ENCODE data around the gene SEL1L2.

DNA sequence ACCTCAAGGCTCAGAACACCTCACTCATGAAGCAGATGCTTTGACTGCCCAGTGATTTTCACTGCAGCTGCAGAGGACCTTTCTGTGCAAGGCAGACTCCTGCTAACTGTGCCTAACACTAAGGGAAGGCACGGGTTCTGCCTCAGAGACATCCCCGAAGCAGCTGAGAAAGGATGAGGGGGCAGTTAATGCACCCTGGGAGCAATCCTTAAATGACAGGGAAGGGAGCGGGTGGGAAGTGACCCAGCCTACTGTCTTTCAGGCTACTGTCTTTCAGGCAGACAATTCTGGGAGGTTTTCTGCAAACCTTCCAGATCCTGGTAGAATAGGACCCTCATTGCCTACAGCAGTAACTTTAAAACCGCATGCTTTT is 150.3 kb downstream of the SEL1L2 start:
- no peak for TF ChIP-seq HNRNPLL (IDR thresholded peaks at IDR 0.05; ENCODE audit: low read depth, low read length, poor library complexity, severe bottlenecking)
- TF ChIP-seq ZKSCAN3 (CRISPR knock-in tag; IDR thresholded peaks at IDR 0.05) = no peak
- TF ChIP-seq, protein P1, sequence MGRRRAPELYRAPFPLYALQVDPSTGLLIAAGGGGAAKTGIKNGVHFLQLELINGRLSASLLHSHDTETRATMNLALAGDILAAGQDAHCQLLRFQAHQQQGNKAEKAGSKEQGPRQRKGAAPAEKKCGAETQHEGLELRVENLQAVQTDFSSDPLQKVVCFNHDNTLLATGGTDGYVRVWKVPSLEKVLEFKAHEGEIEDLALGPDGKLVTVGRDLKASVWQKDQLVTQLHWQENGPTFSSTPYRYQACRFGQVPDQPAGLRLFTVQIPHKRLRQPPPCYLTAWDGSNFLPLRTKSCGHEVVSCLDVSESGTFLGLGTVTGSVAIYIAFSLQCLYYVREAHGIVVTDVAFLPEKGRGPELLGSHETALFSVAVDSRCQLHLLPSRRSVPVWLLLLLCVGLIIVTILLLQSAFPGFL (CRISPR knock-in tag; IDR thresholded peaks at IDR 0.05) = no peak
- TF ChIP-seq, protein P2, sequence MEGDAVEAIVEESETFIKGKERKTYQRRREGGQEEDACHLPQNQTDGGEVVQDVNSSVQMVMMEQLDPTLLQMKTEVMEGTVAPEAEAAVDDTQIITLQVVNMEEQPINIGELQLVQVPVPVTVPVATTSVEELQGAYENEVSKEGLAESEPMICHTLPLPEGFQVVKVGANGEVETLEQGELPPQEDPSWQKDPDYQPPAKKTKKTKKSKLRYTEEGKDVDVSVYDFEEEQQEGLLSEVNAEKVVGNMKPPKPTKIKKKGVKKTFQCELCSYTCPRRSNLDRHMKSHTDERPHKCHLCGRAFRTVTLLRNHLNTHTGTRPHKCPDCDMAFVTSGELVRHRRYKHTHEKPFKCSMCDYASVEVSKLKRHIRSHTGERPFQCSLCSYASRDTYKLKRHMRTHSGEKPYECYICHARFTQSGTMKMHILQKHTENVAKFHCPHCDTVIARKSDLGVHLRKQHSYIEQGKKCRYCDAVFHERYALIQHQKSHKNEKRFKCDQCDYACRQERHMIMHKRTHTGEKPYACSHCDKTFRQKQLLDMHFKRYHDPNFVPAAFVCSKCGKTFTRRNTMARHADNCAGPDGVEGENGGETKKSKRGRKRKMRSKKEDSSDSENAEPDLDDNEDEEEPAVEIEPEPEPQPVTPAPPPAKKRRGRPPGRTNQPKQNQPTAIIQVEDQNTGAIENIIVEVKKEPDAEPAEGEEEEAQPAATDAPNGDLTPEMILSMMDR (IDR thresholded peaks at IDR 0.05 in 2 of 3, conservative IDR thresholded peaks at IDR 0.05 in 1 of 3; ENCODE audit: insufficient read depth in 2 of 3, low read depth in 1 of 3, low read length in 3 of 3) = no peak
- TF ChIP-seq ZNF232 (CRISPR knock-in tag; IDR thresholded peaks at IDR 0.05) = no peak
- no peak for TF ChIP-seq POLR2AphosphoS2 (IDR thresholded peaks at IDR 0.05; ENCODE audit: low read length)
- TF ChIP-seq RUNX1 (IDR thresholded peaks at IDR 0.05; ENCODE audit: low read depth) = no peak
- TF ChIP-seq, protein P3, sequence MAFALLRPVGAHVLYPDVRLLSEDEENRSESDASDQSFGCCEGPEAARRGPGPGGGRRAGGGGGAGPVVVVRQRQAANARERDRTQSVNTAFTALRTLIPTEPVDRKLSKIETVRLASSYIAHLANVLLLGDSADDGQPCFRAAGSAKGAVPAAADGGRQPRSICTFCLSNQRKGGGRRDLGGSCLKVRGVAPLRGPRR (CRISPR knock-in tag; IDR thresholded peaks at IDR 0.05) = no peak
- TF ChIP-seq TAL1 (IDR thresholded peaks at IDR 0.05) = no peak
- TF ChIP-seq ARHGAP35 (IDR thresholded peaks at IDR 0.05; ENCODE audit: partially characterized antibody) = no peak
- TF ChIP-seq, protein P4, sequence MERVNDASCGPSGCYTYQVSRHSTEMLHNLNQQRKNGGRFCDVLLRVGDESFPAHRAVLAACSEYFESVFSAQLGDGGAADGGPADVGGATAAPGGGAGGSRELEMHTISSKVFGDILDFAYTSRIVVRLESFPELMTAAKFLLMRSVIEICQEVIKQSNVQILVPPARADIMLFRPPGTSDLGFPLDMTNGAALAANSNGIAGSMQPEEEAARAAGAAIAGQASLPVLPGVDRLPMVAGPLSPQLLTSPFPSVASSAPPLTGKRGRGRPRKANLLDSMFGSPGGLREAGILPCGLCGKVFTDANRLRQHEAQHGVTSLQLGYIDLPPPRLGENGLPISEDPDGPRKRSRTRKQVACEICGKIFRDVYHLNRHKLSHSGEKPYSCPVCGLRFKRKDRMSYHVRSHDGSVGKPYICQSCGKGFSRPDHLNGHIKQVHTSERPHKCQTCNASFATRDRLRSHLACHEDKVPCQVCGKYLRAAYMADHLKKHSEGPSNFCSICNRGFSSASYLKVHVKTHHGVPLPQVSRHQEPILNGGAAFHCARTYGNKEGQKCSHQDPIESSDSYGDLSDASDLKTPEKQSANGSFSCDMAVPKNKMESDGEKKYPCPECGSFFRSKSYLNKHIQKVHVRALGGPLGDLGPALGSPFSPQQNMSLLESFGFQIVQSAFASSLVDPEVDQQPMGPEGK (CRISPR knock-in tag; IDR thresholded peaks at IDR 0.05; ENCODE audit: borderline replicate concordance) = no peak

Data from K562 (cell line).